OCI-LY1 (cell line): ENCODE measurements around the gene ZNRF3.

Experiments used
- CTCF ChIP-seq: fragments of 200-600 bp; sonication (generic), shearing (Covaris generic); IDR thresholded peaks from 2 replicates; pipeline ENCODE4 v1.5.1; 2017; ENCODE audit warnings: mild to moderate bottlenecking, antibody characterized with exemption, low read length, moderate library complexity, mixed read lengths
- EZH2 ChIP-seq: fragments of 200-600 bp; sonication (generic), shearing (Covaris generic); IDR thresholded peaks from 2 replicates; pipeline ENCODE4 v1.8.0; 2017; ENCODE audit warnings: borderline replicate concordance, mixed run types, mild to moderate bottlenecking, antibody characterized with exemption, low read length, moderate library complexity, mixed read lengths

GRCh38 chr22:29071261-29072045 is 188.1 kb downstream of the ZNRF3 start:
- TF ChIP-seq CTCF (no peak), EZH2 (no peak)
